G401 (cell line): ENCODE results near the gene PEX5L. TPM values are rescaled to one million over a fixed set of nuclear protein-coding genes. Genes with fewer than 3 reads are reported as not detected.
"Not testable (repeated sequence)": the region's sequence is repeated elsewhere in the genome, so short reads cannot be mapped to it uniquely, and the experiment has no call there.

ENCODE experiments used
- DNase-seq: peaks from one replicate; pipeline ENCODE4 v3.0.0-alpha.2; 2015; ENCODE audit warnings: low spot score
- in situ Hi-C: cut with HindIII; loops from 2 replicates; pipeline ENCODE4 v1.10.0; 2016; ENCODE audit warnings: low sequenced_read_pairs, mixed read lengths
- total RNA-seq: library from RNA; depleted of rRNA; stranded (reverse); fragments of >200 nt; shearing (Covaris generic); gene quantifications from 2 replicates; pipeline ENCODE4 v1.2.3, GENCODE V29; 2014

The PEX5L gene
- total RNA-seq, 1 experiment from 2014 or later: not detected

- in situ Hi-C loops: no loop called here
- DNase-seq: no peak
Observed at GRCh38 chr3:180018543-180018942, 18.2 kb downstream of the PEX5L start.

- no peak for DNase-seq
- in situ Hi-C loops: no loop called here
Observed at GRCh38 chr3:180017846-180018245, 18.9 kb downstream of the PEX5L start.

DNA sequence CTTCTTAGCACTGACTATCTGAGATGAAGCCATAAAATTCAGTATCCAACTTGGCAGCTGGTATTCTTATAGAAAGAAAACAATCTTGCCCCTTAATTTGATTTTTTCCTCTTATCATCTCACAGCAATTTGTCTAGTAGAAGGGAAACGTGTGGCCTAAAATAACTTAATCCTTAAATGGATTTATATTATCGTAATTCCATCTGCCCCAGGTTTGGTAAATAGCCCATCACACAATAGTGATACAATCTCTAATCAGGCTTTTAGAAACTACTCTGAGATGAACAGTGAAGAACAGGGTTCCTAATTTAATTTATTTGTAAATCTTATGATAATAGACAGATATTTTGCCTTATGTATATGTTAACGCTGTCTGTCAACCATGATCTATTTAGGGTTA is 24.8 kb downstream of the PEX5L start:
- in situ Hi-C loops: no loop called here
- no peak for DNase-seq

DNA sequence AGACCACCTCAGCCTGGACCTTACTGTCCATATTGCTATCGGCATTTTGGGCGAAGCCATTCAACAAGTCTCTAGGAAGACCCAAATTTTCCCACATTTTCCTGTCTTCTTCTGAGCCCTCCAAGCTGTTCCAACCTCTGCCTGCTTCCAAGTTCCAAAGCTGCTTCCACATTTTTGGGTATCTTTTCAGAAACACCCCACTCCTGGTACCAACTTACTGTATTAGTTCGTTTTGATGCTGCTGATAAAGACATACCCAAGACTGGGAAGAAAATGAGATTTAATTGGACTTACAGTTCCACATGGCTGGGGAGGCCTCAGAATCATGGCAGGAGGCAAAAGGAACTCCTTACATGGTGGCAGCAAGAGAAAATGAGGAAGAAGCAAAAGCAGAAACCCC is 28.4 kb downstream of the PEX5L start:
- in situ Hi-C loops, DNase-seq: not testable (repeated sequence)

- in situ Hi-C loops: no loop called here
- DNase-seq: no peak
Observed at GRCh38 chr3:180004542-180004941, 32.2 kb downstream of the PEX5L start.

GRCh38 chr3:180002006-180002405 is 34.7 kb downstream of the PEX5L start:
- DNase-seq: no peak
- in situ Hi-C loops: no loop called here

GRCh38 chr3:180000500-180000899 is 36.2 kb downstream of the PEX5L start:
- no peak for DNase-seq
- in situ Hi-C loops: no loop called here

DNA sequence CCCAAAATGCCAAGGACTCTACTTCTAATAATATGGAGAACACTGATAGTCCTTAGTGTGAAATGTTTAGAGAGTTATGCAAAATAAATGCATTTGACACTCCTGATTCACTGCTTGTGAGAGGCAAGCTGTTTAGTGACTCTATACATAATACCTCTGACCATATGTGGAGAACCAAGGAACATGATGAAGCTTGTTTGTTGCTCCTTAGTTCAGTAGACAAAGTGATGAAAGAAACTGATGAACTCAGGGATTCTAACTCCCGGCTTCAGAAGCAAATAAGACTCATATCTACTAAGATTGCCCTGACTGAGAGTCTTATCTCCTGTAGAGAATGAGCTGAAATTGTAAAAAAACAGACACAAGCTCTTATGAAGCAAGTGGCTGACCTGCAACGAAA is 41.3 kb downstream of the PEX5L start:
- in situ Hi-C loops: no loop called here
- DNase-seq: no peak

DNA sequence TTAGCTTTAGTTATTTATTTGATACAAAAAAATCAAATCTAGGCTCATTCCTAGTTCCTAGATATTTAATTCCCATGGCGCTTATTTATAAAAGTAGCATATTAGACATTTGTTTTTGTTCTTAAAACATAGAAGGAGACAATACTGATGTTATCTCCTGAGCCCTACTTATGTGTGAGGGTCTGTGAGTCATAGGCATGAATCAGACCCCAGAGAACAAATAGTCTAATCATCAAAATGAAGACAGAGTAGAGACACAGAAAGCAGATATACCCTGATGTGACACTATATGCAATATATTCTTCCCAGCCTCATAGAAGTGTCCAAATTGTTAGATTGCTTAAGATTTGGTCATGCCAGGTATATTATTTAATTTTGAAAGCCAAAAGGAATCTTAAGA is 44.9 kb downstream of the PEX5L start:
- no peak for DNase-seq
- in situ Hi-C loops: no loop called here

GRCh38 chr3:179991104-179991503 is 45.6 kb downstream of the PEX5L start:
- in situ Hi-C loops: no loop called here
- no peak for DNase-seq

DNA sequence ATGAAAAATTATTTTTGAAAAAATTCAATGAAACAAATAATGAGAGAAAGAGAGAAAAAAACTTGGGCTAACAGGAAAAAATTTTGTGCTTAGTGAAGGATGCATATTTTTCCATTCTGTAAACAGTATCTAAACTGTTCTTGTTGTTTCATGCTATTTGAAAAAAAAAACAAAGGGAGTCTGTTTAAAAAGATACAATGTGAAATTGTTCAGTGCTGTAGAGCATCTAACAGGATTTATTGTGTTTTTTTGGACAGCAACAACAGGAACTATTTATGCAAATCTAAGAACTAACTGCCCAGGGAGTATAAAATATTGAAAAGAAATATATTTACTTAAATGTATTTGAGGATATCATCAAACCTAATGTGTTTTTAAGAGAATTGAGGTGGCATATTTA is 55.1 kb downstream of the PEX5L start:
- in situ Hi-C loops: no loop called here
- DNase-seq: no peak

GRCh38 chr3:179977356-179977755 is 59.4 kb downstream of the PEX5L start:
- no peak for DNase-seq
- in situ Hi-C loops: no loop called here

DNA sequence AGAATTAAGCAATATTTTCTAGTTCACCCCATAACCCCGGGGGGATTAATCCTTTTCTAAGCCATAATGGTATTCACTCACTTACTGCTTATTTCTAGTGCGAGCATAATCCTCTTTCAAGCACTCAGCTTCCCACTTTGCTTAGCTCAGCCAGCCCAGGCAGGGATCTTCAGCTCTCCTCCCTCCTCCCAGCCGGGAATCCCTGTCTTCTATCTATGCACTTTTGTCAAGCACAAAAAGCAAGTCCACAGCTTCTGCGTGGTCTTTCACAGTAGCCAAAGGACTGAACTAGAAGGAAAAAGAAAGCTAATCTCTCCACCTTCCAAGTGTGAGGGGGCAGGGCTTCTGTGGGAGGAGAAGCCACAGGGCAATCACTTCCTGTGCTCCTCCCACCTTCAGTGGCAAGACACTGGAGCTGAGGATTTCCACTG is 62.8 kb downstream of the PEX5L start:
- no peak for DNase-seq

DNA sequence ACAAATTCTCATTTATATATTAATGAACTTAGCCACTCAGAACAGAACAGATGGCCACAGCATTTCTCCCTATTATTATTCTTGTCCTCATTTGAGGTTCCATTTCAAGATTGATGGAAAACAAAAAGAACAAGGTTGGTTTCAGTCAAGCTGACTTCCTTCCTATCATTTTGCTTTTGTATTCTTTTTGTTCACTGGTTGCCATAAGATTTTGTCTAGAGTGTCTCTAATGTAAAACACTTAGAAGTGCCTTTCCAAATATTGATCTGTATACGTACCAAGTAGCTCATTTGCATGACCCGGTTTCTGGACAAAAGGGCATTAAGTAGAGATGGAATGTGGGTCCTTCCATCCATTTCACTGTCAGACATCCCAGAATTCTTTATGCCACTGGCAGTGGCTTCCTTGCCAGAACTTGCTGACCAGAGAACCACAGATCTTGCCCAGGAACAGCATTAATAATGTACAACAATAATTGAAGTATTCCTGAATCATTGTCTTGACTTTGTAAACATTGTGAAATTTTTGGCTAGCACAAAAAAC is 63.8 kb downstream of the PEX5L start:
- DNase-seq: no peak
- in situ Hi-C loops: no loop called here

More for the DNA sequence above, 62.8 kb downstream of the PEX5L start:
- in situ Hi-C loops: no loop called here

DNA sequence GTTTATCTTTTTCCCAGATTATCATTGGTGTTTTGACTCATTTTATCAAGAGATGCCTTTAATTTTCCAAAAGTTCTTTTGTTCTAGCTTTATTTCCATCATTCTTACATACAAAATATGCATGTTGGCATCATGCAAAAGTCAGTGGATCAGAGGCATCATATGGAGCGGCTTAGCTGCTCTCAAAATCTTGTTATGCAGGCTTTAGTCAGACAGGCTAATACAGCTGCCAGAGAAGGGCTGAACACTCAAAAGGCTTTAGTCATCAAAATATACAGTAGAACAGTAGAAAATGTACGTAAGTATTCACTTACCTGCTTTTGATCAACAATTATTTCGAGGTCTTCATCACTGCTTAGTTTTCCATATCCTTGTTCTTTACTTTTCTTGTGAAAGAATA is 65.5 kb downstream of the PEX5L start:
- DNase-seq: no peak

GRCh38 chr3:179970746-179971145 is 66.0 kb downstream of the PEX5L start:
- in situ Hi-C loops: no loop called here

More for the DNA sequence above, 65.5 kb downstream of the PEX5L start:
- in situ Hi-C loops: no loop called here

DNA sequence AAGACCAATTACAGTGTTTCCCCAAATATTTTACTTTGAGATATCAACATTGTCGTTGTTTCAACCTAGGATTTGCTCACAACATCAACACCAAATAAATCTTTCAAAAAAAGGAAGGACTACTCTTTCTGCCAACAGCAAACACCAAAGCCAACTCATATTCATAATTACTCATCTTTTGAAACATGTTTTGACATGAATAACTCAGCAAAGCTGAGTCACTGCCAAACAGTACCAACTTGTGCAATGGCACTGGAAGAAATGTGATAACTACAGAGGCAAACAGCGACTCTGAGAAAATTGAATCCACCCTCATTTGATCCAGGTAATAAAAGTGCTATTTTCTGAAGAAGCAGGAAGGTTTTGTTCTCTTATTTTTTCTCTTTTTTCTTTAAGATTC is 67.2 kb downstream of the PEX5L start:
- no peak for DNase-seq
- in situ Hi-C loops: no loop called here

More at GRCh38 chr3:179970746-179971145, 66.0 kb downstream of the PEX5L start:
- no peak for DNase-seq

GRCh38 chr3:179967622-179968021 is 69.1 kb downstream of the PEX5L start:
- no peak for DNase-seq
- in situ Hi-C loops: no loop called here

GRCh38 chr3:179964890-179965289 is 71.8 kb downstream of the PEX5L start:
- no peak for DNase-seq
- in situ Hi-C loops: no loop called here

GRCh38 chr3:179962629-179963387 is 73.9 kb downstream of the PEX5L start:
- in situ Hi-C loops: no loop called here
- DNase-seq: no peak

- in situ Hi-C loops: no loop called here
- DNase-seq: no peak
Observed at GRCh38 chr3:179961703-179962078, 75.0 kb downstream of the PEX5L start.
